Uterus (tissue), 4 donors: ENCODE data around the gene ITSN2. TPM values are rescaled to one million over a fixed set of nuclear protein-coding genes. Genes with fewer than 3 reads are reported as not detected.

ENCODE experiments used
- DNase-seq, 2 donors: peaks; one replicate each; pipeline ENCODE4 v3.0.0-alpha.2; 2019 to 2020
- H3K27ac ChIP-seq, 2 donors: fragments of 200-600 bp; sonication (generic); 1 replicate in 1 of 2; 2 replicates in 1 of 2; pipeline ENCODE4 v1.5.1; 2016 to 2018
- H3K27me3 ChIP-seq, 2 donors: fragments of 200-600 bp; sonication (generic); one replicate each; pipeline ENCODE4 v1.5.1; 2018 to 2019; ENCODE audit warnings: control low read depth in 1 of 2
- H3K36me3 ChIP-seq, 2 donors: fragments of 200-600 bp; sonication (generic); one replicate each; pipeline ENCODE4 v1.5.1; 2019; ENCODE audit warnings: control low read depth in 1 of 2
- H3K4me1 ChIP-seq, 2 donors: fragments of 200-600 bp; sonication (generic); one replicate each; pipeline ENCODE4 v1.5.1; 2018 to 2019; ENCODE audit warnings: control low read depth in 1 of 2
- H3K4me3 ChIP-seq, 2 donors: fragments of 200-600 bp; sonication (generic); 1 replicate in 1 of 2; 2 replicates in 1 of 2; pipeline ENCODE4 v1.5.1; 2018 to 2019; ENCODE audit warnings: mild to moderate bottlenecking in 1 of 2
- H3K9me3 ChIP-seq, 2 donors: fragments of 200-600 bp; sonication (generic); one replicate each; pipeline ENCODE4 v1.5.1; 2019; ENCODE audit warnings: control low read depth in 1 of 2
- CTCF ChIP-seq, 4 experiments: fragments of 200-600 bp in 2 of 4; fragments of 450-650 bp in 2 of 4; sonication (generic) in 2 of 4; IDR thresholded peaks; one replicate each; pipeline ENCODE4 v1.5.1; 2016 to 2019; ENCODE audit warnings: antibody characterized with exemption in 4 of 4, mild to moderate bottlenecking in 2 of 4, moderate library complexity in 1 of 4
- POLR2A ChIP-seq, 2 donors: fragments of 450-650 bp; IDR thresholded peaks; one replicate each; pipeline ENCODE4 v1.6.1; 2016; ENCODE audit warnings: antibody characterized with exemption in 2 of 2, mild to moderate bottlenecking in 1 of 2, moderate library complexity in 1 of 2
- intact Hi-C: fragments of 100-400 bp; cut with DNase I; formaldehyde crosslinking; loops from one replicate; pipeline ENCODE4 v1.15.1; 2023; ENCODE audit warnings: low total_unique reads
- total RNA-seq, 4 donors: library from RNA; depleted of rRNA in 3 of 4; stranded (reverse); fragments of >200 nt in 3 of 4; gene quantifications; one replicate each; pipeline versions ENCODE4 v1.1.0 to v1.2.4, GENCODE V29; 2014 to 2023
- donor health status: DM: yes; HTN: yes; CAD: no.

ITSN2 gene
- total RNA-seq, 4 donors from 2014 or later, result 11.0 to 71.9 (median 56.2) TPM

- intact Hi-C loops, result no loop called here
- Histone ChIP-seq H3K9me3 (no peaks in the 10 kb centered on the region), H3K27me3 (no peaks in the 10 kb centered on the region), H3K27ac (no peak overlapping the region), H3K36me3 (no peaks in the 10 kb centered on the region), H3K4me3 (no peak overlapping the region), H3K4me1 (no peaks in the 10 kb centered on the region)
- DNase-seq, result no peak
- TF ChIP-seq CTCF (IDR thresholded peaks at IDR 0.05), result no peak
- TF ChIP-seq POLR2A (IDR thresholded peaks at IDR 0.05), result no peak
Measured at GRCh38 chr2:24211408-24211807, 148.9 kb downstream of the ITSN2 start.

- no peaks in the 10 kb centered on the region for H3K27me3 ChIP-seq
- no peaks in the 10 kb centered on the region for H3K36me3 ChIP-seq
- intact Hi-C loops, result no loop called here
- TF ChIP-seq POLR2A (IDR thresholded peaks at IDR 0.05) (no peak), CTCF (IDR thresholded peaks at IDR 0.05) (no peak)
- H3K27ac ChIP-seq, result no peak overlapping the region
- no peaks in the 10 kb centered on the region for H3K4me1 ChIP-seq
- no peak overlapping the region for H3K4me3 ChIP-seq
- no peak for DNase-seq
- no peaks in the 10 kb centered on the region for H3K9me3 ChIP-seq
Measured at GRCh38 chr2:24210723-24211122, 149.6 kb downstream of the ITSN2 start.

GRCh38 chr2:24210106-24210455 is 150.3 kb downstream of the ITSN2 start:
- TF ChIP-seq POLR2A (IDR thresholded peaks at IDR 0.05) (no peak), CTCF (IDR thresholded peaks at IDR 0.05) (no peak)
- intact Hi-C loops, result no loop called here
- no peaks in the 10 kb centered on the region for H3K27me3 ChIP-seq
- H3K36me3 ChIP-seq, result no peaks in the 10 kb centered on the region
- H3K4me1 ChIP-seq, result no peaks in the 10 kb centered on the region
- no peak overlapping the region for H3K4me3 ChIP-seq
- DNase-seq, result no peak
- no peak overlapping the region for H3K27ac ChIP-seq
- H3K9me3 ChIP-seq, result no peaks in the 10 kb centered on the region

- Histone ChIP-seq H3K36me3 (no peaks in the 10 kb centered on the region), H3K27ac (no peak overlapping the region), H3K27me3 (no peaks in the 10 kb centered on the region), H3K9me3 (no peaks in the 10 kb centered on the region), H3K4me1 (no peaks in the 10 kb centered on the region), H3K4me3 (no peak overlapping the region)
- intact Hi-C loops, result no loop called here
- no peak for DNase-seq
- TF ChIP-seq POLR2A (IDR thresholded peaks at IDR 0.05) (no peak), CTCF (IDR thresholded peaks at IDR 0.05) (no peak)
Measured at GRCh38 chr2:24209389-24210105, 150.8 kb downstream of the ITSN2 start.

- Histone ChIP-seq H3K27ac (no peak overlapping the region), H3K9me3 (no peaks in the 10 kb centered on the region), H3K36me3 (no peaks in the 10 kb centered on the region), H3K4me3 (no peak overlapping the region), H3K4me1 (no peaks in the 10 kb centered on the region), H3K27me3 (no peaks in the 10 kb centered on the region)
- DNase-seq, result no peak
- no peak for TF ChIP-seq CTCF (IDR thresholded peaks at IDR 0.05)
- no peak for TF ChIP-seq POLR2A (IDR thresholded peaks at IDR 0.05)
- intact Hi-C loops, result no loop called here
Measured at GRCh38 chr2:24208490-24208889, 151.8 kb downstream of the ITSN2 start.
